Smooth muscle cell (in vitro differentiated cells): ENCODE data around the gene ANKRD23. TPM values are rescaled to one million over a fixed set of nuclear protein-coding genes. Genes with fewer than 3 reads are reported as not detected.

Experiments used
- DNase-seq: peaks from one replicate; lab custom pipeline; 2025; ENCODE audit not compliant: unreplicated experiment; lab: John Stamatoyannopoulos, UW
- H2AFZ ChIP-seq: fragments of 200-600 bp; sonication (generic); 2 replicates; pipeline ENCODE4 v1.6.0; 2016; ENCODE audit warnings: antibody characterized with exemption, low read depth, mild to moderate bottlenecking
- H3F3A ChIP-seq: fragments of 200-600 bp; sonication (generic); 2 replicates; pipeline ENCODE4 v1.6.0; 2017; ENCODE audit warnings: antibody characterized with exemption, low read depth
- H3K27ac ChIP-seq: fragments of 200-600 bp; sonication (generic); 2 replicates; pipeline ENCODE4 v1.5.1; 2016; ENCODE audit warnings: low read depth, mild to moderate bottlenecking
- H3K27me3 ChIP-seq: fragments of 200-600 bp; sonication (generic); 2 replicates; pipeline ENCODE4 v1.6.1; 2016; ENCODE audit warnings: low read depth, mild to moderate bottlenecking
- H3K36me3 ChIP-seq: fragments of 200-600 bp; sonication (generic); 2 replicates; pipeline ENCODE4 v1.5.1; 2016; ENCODE audit warnings: low read depth
- H3K4me1 ChIP-seq: fragments of 200-600 bp; sonication (generic); 2 replicates; pipeline ENCODE4 v1.5.1; 2016; ENCODE audit warnings: low read depth
- H3K4me2 ChIP-seq: fragments of 200-600 bp; sonication (generic); 2 replicates; pipeline ENCODE4 v1.6.0; 2016; ENCODE audit warnings: mild to moderate bottlenecking
- H3K4me3 ChIP-seq: fragments of 200-600 bp; sonication (generic); 2 replicates; pipeline ENCODE4 v1.5.1; 2016; ENCODE audit warnings: mild to moderate bottlenecking
- H3K79me2 ChIP-seq: fragments of 200-600 bp; sonication (generic); 2 replicates; pipeline ENCODE4 v1.6.0; 2016; ENCODE audit warnings: low read depth, mild to moderate bottlenecking
- H3K9ac ChIP-seq: fragments of 200-600 bp; sonication (generic); 2 replicates; pipeline ENCODE4 v1.6.0; 2016; ENCODE audit warnings: low read depth
- H3K9me3 ChIP-seq: fragments of 200-600 bp; sonication (generic); replicated peaks from 2 replicates; pipeline ENCODE4 v1.5.1; 2016; ENCODE audit warnings: low read depth
- H4K20me1 ChIP-seq: fragments of 200-600 bp; sonication (generic); 2 replicates; pipeline ENCODE4 v1.6.0; 2016; ENCODE audit warnings: low read depth
- WGBS: methylation state at CpG from one replicate; pipeline ENCODE4 v1.1.7; 2016; ENCODE audit warnings: low lambda C conversion rate; 5-methylcytosine and 5-hydroxymethylcytosine counted together
- polyA plus RNA-seq: library from polyadenylated mRNA; unstranded; fragments of >200 nt; fragmentation: Nextera tagmentation; extraction: Ambion mirVana; gene quantifications from 2 replicates; pipeline ENCODE4 v1.2.1, GENCODE V29; 2016
- total RNA-seq: library from RNA; depleted of rRNA; stranded (reverse); fragments of >200 nt; gene quantifications from 2 replicates; pipeline ENCODE4 v1.2.3, GENCODE V29; 2014
- TF ChIP-seq, protein P1 (sequence below): fragments of 200-600 bp; sonication (generic); IDR thresholded peaks from 2 replicates; pipeline ENCODE4 v1.5.1; 2017; ENCODE audit warnings: borderline replicate concordance, mild to moderate bottlenecking, antibody characterized with exemption; ENCODE audit not compliant: insufficient read depth, poor library complexity, severe bottlenecking

ANKRD23 gene
- total and polyA plus RNA-seq, 2 experiments from 2014 or later, result 1.7 to 5.6 TPM

DNA sequence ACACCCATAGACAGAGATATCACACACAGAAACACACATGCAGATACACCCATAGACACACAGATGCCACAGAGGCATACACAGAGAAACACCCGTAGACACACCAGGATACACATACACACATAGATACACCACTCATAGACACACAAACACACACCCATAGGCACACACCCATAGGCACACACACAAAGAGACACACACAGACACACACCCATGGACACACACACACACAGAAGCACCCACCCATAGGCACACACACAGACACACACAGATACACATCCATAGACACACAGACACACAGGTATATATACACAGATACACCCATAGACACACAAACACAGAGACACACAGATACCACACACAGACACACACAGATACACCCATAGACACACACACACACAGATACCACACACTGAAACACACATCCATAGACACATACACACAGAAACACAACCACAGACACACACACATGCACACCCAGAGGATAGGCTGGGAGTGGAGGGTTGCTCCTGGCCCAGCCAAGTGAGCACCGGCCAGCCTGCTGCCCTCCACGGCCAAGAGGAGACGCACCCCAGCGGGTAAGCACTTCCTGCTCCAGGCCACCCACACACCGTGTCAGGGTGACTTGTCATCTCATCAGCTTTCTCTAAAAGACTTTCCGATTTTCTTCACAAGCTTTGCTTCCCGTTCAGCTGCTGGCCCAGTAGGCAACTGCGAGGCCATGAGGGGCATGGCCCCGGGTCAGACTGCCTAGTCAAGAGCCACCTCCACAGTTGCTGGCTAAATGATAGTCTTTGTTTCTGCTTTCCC lies 41.8 kb downstream of the ANKRD23 start:
- peaks cover 3% of the 10 kb centered on the region for H3K4me1 ChIP-seq
- WGBS, result 92% methylated on average over 10 of the region's 10 CpGs
- H3K36me3 ChIP-seq, result no peaks in the 10 kb centered on the region
- no peaks in the 10 kb centered on the region for H3K27me3 ChIP-seq
- H3F3A ChIP-seq, result no peaks in the 10 kb centered on the region
- no peak overlapping the region for H3K9ac ChIP-seq
- no peak for DNase-seq
- TF ChIP-seq, protein P1, sequence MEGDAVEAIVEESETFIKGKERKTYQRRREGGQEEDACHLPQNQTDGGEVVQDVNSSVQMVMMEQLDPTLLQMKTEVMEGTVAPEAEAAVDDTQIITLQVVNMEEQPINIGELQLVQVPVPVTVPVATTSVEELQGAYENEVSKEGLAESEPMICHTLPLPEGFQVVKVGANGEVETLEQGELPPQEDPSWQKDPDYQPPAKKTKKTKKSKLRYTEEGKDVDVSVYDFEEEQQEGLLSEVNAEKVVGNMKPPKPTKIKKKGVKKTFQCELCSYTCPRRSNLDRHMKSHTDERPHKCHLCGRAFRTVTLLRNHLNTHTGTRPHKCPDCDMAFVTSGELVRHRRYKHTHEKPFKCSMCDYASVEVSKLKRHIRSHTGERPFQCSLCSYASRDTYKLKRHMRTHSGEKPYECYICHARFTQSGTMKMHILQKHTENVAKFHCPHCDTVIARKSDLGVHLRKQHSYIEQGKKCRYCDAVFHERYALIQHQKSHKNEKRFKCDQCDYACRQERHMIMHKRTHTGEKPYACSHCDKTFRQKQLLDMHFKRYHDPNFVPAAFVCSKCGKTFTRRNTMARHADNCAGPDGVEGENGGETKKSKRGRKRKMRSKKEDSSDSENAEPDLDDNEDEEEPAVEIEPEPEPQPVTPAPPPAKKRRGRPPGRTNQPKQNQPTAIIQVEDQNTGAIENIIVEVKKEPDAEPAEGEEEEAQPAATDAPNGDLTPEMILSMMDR, result no peak
- no peaks in the 10 kb centered on the region for H3K9me3 ChIP-seq
- no peaks in the 10 kb centered on the region for H4K20me1 ChIP-seq
- no peak overlapping the region for H2AFZ ChIP-seq
- no peak overlapping the region for H3K4me3 ChIP-seq
- no peaks in the 10 kb centered on the region for H3K79me2 ChIP-seq
- no peak overlapping the region for H3K4me2 ChIP-seq
- H3K27ac ChIP-seq, result no peak overlapping the region

DNA sequence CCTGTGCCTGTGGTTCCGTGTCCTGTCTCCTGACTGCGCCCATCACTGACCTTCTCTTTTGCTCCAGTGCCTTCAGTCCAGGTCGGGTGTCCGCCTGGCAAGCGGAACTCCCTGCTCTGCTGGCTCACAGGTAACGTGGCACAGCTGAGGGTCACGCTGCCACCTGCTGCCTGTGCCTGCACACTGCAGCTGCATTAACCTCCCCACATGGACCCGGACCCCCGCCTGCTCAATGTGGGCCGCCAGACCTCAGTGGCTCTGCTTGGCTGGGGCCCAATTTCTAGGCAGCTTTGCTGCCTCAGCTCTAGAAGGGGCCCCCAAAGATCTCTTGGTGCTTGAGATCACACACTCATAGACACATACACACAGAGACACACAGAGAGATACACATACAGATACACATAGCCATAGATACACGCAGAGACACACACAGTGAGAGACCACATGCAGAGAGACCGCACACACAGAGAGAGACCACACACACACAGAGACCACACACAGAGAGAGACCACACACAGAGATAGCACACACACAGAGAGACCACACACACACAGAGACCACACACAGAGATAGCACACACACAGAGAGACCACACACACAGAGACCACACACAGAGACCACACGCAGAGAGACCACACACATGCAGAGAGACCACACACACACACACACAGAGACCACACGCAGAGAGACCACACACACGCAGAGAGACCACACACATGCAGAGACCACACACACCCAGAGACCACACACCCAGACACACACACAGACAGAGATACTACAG lies 42.6 kb downstream of the ANKRD23 start:
- Histone ChIP-seq H3K4me2 (no peak overlapping the region), H3K4me1 (peaks cover 3% of the 10 kb centered on the region), H3K27ac (no peak overlapping the region), H2AFZ (no peak overlapping the region), H3K79me2 (no peaks in the 10 kb centered on the region), H3K36me3 (no peaks in the 10 kb centered on the region), H4K20me1 (no peaks in the 10 kb centered on the region), H3K9me3 (no peaks in the 10 kb centered on the region), H3K4me3 (no peak overlapping the region), H3K27me3 (no peaks in the 10 kb centered on the region), H3K9ac (no peak overlapping the region), H3F3A (no peaks in the 10 kb centered on the region)
- DNase-seq, result no peak
- WGBS, result 68% methylated on average over 15 of the region's 15 CpGs
- TF ChIP-seq, protein P1, result peak; percentile 58

DNA sequence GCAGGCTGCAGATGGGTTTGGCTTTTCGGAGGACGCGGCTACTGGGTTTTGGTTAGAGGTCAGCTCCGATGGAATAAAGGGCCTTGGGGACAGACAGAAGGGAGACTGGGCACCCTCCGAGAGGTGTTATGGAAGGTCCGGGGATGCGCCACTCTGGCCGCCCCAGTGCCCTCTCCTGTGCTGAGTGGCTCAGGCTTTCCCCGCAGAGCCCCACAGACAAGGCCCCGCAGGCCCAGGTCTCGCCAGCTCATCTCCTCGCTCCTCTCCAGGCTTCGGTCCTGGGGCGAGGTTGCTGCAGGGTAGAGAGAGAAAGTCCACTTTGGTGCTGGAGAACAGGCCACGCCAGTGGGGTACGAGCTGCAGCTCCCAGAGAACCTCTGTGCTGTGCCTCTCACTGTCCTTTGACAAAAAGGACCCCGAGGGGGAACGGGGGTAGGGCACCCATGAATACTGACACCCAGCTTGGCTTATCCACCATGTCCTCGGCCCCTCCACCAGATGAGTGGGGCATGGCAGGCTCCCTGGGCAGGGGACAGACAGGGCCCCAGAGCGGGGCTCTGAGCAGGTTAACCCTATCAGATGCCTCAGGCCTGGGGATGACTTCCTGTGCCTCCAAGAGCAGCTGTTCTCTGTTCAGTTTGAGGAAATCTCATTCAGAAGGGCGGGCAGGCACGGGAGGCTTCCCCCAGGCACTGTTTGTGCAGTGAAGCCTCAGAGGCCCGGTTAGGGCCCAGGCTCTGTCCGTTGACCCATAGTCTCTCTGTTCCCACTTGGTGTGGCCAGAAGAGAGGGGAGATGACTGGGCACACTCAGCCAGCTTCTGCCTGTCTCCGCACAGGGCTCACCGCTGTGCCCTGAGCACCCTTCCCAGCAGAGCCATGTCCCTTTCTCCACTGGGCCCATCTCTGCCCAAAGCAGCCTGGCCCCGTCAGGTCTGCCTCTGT lies 43.5 kb downstream of the ANKRD23 start:
- no peak overlapping the region for H2AFZ ChIP-seq
- no peaks in the 10 kb centered on the region for H3K27me3 ChIP-seq
- no peak overlapping the region for H3K4me3 ChIP-seq
- no peaks in the 10 kb centered on the region for H3K9me3 ChIP-seq
- no peak overlapping the region for H3K9ac ChIP-seq
- peaks cover 1% of the 10 kb centered on the region for H4K20me1 ChIP-seq
- WGBS, result 95% methylated on average over 27 of the region's 27 CpGs
- H3K4me1 ChIP-seq, result peaks cover 3% of the 10 kb centered on the region
- H3K4me2 ChIP-seq, result no peak overlapping the region
- no peak for DNase-seq
- H3F3A ChIP-seq, result no peaks in the 10 kb centered on the region
- H3K79me2 ChIP-seq, result no peaks in the 10 kb centered on the region
- H3K36me3 ChIP-seq, result no peaks in the 10 kb centered on the region
- TF ChIP-seq, protein P1, result no peak
- no peak overlapping the region for H3K27ac ChIP-seq
